ENCODE results near the gene MAL. TPM values are rescaled to one million over a fixed set of nuclear protein-coding genes. Genes with fewer than 3 reads are reported as not detected.

MAL gene
- total and polyA plus RNA-seq, 2 experiments from 2014 or later: 0.24 to 0.31 TPM

DNA sequence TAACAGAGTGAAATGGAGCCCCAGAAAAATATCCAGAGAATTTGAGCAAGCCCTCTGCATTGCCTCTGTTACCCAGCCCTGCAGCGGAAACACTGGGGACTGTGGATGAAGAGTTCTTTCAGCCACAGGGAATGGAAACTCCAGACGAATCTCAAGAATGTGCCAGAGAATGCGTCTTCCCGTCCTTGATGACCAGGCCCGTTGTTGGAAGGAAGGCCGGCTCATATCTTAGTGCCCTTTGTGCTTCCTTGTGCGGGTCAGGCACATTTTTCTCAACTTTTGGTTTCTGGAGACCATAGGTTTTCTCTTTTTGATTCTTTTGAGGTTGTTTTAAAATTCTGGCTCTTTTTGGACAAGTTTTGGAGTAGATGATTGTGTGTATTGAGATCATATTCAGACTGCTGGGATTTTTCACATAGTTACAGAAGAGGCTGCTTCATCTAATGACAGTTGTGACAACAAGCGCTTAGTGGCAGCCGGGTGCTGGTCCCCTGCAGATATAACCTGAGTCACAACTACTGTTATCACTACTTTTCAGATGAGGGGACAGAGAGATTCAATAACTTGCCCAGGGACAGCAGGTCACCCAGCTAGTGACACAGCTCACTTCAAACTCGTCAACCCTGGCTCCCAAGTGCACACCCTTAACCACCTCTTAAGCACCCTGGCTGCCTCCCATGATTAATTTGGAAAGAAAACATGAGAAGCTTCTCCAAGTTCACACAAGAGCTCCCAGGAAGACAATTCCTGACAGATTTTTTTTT, 15.7 kb downstream of the MAL start (continued):
- TF ChIP-seq, protein P1, sequence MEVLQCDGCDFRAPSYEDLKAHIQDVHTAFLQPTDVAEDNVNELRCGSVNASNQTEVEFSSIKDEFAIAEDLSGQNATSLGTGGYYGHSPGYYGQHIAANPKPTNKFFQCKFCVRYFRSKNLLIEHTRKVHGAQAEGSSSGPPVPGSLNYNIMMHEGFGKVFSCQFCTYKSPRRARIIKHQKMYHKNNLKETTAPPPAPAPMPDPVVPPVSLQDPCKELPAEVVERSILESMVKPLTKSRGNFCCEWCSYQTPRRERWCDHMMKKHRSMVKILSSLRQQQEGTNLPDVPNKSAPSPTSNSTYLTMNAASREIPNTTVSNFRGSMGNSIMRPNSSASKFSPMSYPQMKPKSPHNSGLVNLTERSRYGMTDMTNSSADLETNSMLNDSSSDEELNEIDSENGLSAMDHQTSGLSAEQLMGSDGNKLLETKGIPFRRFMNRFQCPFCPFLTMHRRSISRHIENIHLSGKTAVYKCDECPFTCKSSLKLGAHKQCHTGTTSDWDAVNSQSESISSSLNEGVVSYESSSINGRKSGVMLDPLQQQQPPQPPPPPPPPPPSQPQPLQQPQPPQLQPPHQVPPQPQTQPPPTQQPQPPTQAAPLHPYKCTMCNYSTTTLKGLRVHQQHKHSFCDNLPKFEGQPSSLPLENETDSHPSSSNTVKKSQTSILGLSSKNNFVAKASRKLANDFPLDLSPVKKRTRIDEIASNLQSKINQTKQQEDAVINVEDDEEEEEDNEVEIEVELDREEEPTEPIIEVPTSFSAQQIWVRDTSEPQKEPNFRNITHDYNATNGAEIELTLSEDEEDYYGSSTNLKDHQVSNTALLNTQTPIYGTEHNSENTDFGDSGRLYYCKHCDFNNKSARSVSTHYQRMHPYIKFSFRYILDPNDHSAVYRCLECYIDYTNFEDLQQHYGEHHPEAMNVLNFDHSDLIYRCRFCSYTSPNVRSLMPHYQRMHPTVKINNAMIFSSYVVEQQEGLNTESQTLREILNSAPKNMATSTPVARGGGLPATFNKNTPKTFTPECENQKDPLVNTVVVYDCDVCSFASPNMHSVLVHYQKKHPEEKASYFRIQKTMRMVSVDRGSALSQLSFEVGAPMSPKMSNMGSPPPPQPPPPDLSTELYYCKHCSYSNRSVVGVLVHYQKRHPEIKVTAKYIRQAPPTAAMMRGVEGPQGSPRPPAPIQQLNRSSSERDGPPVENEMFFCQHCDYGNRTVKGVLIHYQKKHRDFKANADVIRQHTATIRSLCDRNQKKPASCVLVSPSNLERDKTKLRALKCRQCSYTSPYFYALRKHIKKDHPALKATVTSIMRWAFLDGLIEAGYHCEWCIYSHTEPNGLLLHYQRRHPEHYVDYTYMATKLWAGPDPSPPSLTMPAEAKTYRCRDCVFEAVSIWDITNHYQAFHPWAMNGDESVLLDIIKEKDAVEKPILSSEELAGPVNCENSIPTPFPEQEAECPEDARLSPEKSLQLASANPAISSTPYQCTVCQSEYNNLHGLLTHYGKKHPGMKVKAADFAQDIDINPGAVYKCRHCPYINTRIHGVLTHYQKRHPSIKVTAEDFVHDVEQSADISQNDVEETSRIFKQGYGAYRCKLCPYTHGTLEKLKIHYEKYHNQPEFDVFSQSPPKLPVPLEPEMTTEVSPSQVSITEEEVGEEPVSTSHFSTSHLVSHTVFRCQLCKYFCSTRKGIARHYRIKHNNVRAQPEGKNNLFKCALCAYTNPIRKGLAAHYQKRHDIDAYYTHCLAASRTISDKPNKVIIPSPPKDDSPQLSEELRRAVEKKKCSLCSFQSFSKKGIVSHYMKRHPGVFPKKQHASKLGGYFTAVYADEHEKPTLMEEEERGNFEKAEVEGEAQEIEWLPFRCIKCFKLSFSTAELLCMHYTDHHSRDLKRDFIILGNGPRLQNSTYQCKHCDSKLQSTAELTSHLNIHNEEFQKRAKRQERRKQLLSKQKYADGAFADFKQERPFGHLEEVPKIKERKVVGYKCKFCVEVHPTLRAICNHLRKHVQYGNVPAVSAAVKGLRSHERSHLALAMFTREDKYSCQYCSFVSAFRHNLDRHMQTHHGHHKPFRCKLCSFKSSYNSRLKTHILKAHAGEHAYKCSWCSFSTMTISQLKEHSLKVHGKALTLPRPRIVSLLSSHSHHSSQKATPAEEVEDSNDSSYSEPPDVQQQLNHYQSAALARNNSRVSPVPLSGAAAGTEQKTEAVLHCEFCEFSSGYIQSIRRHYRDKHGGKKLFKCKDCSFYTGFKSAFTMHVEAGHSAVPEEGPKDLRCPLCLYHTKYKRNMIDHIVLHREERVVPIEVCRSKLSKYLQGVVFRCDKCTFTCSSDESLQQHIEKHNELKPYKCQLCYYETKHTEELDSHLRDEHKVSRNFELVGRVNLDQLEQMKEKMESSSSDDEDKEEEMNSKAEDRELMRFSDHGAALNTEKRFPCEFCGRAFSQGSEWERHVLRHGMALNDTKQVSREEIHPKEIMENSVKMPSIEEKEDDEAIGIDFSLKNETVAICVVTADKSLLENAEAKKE (CRISPR knock-in tag; IDR thresholded peaks at IDR 0.05): no peak
- TF ChIP-seq, protein P2, sequence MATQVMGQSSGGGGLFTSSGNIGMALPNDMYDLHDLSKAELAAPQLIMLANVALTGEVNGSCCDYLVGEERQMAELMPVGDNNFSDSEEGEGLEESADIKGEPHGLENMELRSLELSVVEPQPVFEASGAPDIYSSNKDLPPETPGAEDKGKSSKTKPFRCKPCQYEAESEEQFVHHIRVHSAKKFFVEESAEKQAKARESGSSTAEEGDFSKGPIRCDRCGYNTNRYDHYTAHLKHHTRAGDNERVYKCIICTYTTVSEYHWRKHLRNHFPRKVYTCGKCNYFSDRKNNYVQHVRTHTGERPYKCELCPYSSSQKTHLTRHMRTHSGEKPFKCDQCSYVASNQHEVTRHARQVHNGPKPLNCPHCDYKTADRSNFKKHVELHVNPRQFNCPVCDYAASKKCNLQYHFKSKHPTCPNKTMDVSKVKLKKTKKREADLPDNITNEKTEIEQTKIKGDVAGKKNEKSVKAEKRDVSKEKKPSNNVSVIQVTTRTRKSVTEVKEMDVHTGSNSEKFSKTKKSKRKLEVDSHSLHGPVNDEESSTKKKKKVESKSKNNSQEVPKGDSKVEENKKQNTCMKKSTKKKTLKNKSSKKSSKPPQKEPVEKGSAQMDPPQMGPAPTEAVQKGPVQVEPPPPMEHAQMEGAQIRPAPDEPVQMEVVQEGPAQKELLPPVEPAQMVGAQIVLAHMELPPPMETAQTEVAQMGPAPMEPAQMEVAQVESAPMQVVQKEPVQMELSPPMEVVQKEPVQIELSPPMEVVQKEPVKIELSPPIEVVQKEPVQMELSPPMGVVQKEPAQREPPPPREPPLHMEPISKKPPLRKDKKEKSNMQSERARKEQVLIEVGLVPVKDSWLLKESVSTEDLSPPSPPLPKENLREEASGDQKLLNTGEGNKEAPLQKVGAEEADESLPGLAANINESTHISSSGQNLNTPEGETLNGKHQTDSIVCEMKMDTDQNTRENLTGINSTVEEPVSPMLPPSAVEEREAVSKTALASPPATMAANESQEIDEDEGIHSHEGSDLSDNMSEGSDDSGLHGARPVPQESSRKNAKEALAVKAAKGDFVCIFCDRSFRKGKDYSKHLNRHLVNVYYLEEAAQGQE (IDR thresholded peaks at IDR 0.05; ENCODE audit: unreplicated experiment): no peak

DNA sequence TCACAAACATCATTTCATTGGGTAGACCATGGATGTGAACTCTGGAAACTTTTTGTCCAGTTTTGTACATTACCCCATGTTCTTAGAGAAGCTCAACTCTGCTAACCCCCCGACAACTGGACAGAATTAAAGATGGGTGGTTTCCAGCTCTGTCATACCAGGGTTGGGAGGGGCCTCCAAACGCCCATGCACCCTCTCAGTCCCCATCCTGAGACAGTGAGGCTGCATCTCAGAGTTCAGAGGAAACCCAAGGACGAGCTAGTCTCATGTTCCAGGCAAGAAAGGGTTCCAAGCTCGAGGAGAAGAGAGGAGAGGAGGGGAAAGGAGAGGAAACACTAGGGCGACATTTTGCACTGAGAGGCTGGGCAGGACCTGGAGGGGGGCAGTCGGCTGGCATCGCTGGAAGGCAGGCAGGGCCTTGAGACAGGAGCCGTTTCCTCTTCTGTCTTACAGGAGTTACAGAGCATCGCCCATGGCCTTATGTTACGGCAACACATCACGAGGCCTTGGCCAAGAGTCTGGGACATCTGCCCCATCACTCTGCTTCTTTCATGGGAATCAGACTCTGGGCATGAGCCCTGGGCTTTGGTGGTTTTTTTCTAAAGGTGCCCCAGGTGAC, 16.4 kb downstream of the MAL start:
- Mint-ChIP-seq H3K4me1 (peaks cover 16% of the 10 kb centered on the region), H3K27ac (no peak overlapping the region), H3K9me3 (peaks cover 11% of the 10 kb centered on the region; the same call in 2 of the 3 replicates), H3K36me3 (ENCODE audit: low read depth) (peaks cover 11% of the 10 kb centered on the region; the same call in 1 of the 3 replicates), H3K27me3 (ENCODE audit: insufficient read depth, low read depth, poor library complexity) (peaks cover 20% of the 10 kb centered on the region), H3K4me3 (no peak overlapping the region)
- Histone ChIP-seq H3K36me3 (ENCODE audit: insufficient read depth) (no peaks in the 10 kb centered on the region), H3K9me2 (ENCODE audit: insufficient read depth) (no peaks in the 10 kb centered on the region), H3K27ac (ENCODE audit: low read depth) (no peak overlapping the region), H3K27me3 (ENCODE audit: insufficient read depth) (no peaks in the 10 kb centered on the region), H3F3A (replicated peaks; ENCODE audit: low read depth) (no peaks in the 10 kb centered on the region), H3K4me2 (no peak overlapping the region), H3K79me2 (replicated peaks; ENCODE audit: insufficient read depth) (no peaks in the 10 kb centered on the region), H2AFZ (no peak overlapping the region), H3K4me3 (no peak overlapping the region), H3K4me1 (ENCODE audit: insufficient read depth) (no peaks in the 10 kb centered on the region), H4K20me1 (replicated peaks; ENCODE audit: insufficient read depth) (no peaks in the 10 kb centered on the region)
- DNase-seq (ENCODE audit: low spot score) (no peak), ATAC-seq (no peak)
- TF ChIP-seq EZH2phosphoT487 (IDR thresholded peaks at IDR 0.05; ENCODE audit: unreplicated experiment): no peak
- no peak for TF ChIP-seq POLR2AphosphoS5 (IDR thresholded peaks at IDR 0.05; ENCODE audit: low read depth)
